Activated naive CD8-positive, alpha-beta T cell treated with anti-CD3 and anti-CD28 coated beads, Interleukin-2, amount 50 U/mL, for 16 hours (primary cell): ENCODE results near the gene CMTM2.
"Not testable (repeated sequence)": the region's sequence is repeated elsewhere in the genome, so short reads cannot be mapped to it uniquely, and the experiment has no call there.

ENCODE experiments used
- DNase-seq: peaks from one replicate; pipeline ENCODE4 v3.0.0-alpha.2; 2020; ENCODE audit warnings: low read depth, low spot score

The CMTM2 gene

DNA sequence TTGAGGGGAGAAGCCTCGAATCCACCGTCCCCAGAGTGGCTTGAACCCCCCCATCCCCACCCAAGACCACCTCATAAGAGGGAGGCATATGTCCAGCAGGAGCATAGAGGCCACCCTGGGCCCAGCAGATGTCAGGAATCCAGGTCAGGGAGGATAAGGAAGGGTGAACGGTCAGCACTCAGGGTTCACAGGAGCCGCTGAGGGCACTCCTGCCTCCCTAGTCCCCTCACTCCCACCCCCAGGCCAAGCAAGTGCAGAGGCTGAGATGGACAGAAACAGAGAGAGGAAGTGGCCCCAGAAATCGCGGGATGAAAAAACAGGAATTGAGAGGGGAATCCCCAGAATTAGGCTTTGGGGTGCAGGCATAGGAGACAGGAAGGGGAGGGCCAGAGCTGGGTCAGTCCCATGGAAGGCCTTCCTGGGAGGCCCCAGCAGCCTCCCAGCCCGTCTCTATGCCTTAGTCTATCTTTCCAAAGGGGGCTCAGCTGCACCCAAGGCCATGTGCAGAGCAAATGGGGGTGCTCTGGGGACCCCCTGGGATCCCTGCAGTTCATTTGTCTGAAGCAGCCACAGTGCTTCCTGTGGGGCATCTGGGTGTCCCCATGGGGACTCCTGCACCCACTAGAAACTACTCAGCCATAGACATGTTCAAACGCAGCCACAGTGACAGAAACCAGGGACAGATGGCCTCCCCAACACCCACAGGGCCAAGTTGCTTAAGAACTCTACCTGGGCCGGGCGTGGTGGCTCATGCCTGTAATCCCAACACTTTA, 26.9 kb downstream of the CMTM2 start:
- DNase-seq, result no peak

DNA sequence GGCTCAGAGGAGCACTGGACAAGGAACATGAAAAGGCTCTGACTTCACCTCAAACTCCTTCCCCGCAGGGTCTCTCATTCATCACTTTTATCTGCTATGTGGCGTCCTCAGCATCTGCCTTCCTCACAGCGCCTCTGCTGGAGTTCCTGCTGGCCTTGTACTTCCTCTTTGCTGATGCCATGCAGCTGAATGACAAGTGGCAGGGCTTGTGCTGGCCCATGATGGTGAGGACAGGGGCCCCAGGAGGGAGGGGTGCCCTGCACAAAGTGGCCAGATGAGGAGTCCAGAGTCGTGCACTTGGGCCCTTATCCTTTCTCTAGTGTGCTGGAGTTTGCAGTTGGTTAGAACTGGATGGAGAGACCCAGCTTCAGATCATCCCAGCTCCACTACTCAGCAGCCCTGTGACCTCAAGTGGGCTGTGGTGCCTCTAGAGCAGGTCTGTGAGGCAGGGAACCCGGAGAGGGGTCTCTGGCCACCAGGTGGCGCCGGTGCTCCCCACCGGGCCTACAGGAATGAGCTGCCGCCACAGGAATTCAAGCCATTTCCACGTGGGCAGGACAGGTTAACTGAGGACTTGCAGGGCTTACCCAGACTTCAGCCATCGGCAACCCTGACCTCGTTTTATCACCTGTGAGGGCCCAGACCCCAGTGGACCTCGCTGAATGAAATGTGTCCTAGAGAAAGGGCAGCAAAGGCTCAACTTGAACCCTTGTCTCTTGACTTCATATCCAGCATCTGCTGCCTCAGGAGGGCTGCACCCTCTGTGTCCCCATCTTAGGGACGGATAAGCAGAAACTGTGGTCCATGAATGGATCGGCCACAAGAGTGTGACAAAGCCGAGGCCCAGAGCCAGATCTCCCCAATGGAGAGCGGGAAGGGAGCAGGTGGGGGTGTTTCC, 29.2 kb downstream of the CMTM2 start:
- DNase-seq, result peak; percentile 65

DNA sequence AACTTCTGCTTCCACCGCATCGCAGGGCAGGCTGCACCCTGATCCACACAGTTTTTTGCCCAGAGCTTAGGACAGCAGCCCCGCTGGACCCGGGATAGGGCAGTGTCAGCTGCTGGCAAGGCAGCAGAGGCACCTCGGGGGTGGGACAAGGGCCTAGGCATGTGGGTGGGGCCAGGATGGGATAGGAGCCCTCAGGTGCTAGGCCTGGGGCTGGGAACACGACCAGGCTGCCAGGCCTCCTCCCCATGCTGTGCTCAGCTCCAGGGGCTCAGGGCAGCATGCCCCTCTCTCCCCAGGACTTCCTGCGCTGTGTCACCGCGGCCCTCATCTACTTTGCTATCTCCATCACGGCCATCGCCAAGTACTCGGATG, 29.9 kb downstream of the CMTM2 start:
- no peak for DNase-seq

DNA sequence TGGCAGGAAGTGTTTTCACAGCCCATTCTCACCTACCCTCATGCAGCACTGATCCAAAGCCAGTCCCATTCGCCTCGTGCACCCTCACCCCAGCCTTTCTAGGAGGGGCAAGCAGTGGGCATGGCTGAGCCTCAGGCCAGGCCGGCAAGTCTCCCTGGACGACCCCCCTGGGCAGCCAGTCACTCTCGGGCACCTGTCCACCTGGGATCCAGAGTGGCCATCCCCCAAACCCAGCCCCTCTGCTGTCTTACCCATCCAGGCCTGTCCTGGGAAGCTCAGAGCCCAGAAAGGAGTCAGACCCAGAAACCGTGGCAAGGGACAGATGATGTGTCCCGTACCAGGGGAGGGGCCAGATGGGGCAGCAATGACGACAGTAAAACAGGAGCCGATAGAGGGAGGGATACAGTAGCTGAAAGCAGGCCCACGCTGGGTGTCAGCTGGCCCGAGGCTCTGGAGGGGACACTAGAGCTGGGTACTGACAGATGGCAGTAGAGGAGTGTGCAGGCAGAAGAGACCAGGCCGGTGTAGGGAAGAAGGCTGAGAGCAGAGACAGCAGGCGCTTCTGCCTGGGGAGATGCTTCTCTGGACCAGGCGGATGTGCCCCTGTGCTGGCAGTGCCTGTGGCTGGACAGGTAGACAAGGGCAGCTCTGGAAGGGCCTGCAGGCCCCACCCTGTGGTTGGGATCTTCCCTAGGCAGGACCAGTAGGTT, 31.0 kb downstream of the CMTM2 start:
- DNase-seq, result no peak

DNA sequence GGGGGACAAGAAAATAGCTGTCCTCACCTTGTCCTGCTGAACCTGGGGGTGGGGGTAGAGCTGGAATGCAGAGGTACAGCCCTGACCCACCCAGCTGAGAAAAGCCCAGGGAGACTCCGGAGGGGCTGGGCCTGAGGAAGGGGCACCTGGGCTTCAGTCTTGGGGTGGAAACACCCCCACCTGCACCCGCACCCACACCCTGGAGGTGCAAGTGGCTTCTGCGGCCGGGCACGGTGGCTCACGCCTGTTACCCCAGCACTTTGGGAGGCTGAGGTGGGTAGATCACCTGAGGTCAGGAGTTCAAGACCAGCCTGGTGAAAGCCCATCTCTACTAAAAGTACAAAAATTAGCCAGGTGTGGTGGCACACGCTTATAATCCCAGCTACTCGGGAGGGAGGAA, 32.6 kb downstream of the CMTM2 start:
- not testable (repeated sequence) for DNase-seq

DNA sequence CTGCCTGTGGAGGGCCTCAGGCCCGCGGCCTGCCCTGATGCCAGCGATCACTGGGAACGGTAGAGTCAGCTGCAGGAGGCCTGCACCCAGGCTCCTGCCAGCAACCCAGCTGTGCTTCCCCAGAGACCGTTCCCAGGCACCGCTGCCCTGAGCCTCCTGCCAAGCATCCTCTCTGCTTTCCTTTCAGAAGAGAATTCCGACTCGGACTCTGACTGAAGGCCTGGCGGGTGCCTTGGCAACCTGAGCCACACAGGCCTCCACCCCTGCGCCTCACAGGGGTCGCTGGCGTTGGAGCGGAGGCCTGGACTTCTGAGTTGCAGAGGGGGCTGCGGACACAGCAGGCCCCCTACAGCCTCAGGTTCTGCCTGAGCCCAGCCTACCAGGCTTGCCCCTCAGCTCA, 33.2 kb downstream of the CMTM2 start:
- no peak for DNase-seq

DNA sequence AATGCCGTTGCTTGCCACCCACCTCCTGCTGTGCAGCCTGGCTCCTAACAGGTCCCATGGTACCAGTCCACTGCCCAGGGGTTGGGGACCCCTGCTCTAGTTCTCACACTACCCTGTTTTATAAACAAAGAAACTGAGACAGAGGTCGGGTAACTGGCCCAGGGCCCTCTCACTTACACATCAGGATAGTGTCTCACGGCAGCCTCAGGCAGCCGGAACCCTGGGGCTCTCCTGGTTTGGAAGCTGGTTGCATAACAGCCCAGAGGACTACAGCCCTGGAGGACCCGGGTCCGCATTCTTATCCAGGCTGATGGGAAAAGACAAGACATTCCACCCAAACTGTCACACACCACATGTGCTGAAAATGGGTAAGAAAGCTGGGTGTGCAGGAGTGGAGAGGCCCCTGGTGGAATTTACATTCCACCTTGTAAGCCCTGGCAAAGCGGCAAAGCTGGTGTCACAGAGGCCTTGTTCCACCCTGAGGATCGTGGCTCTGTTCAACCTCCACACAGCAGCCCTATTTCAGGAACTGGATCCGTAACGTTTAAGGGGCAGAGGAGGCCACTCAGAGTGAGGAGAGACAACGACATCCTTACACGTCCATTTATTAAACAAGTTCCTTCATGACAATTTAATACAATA, 35.0 kb downstream of the CMTM2 start:
- DNase-seq, result no peak

DNA sequence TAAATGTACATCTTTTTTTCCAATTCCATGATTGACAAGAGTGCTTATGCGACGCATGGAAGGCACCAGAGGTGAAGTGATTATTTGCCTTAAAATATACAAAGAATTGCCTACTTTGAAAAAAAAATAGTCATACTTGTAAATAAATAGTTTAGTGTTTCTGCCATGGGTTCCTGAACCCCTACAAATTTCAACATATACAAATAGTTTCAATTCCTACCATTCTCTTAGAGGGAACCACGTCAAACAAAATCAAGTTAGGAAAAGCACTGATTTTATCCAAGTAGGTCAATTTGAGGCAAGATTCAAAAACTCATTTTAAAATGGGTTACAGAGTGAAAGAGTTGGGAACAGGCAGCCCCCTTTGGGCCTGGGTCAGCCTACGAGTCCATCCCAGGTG, 36.9 kb downstream of the CMTM2 start:
- DNase-seq, result no peak

DNA sequence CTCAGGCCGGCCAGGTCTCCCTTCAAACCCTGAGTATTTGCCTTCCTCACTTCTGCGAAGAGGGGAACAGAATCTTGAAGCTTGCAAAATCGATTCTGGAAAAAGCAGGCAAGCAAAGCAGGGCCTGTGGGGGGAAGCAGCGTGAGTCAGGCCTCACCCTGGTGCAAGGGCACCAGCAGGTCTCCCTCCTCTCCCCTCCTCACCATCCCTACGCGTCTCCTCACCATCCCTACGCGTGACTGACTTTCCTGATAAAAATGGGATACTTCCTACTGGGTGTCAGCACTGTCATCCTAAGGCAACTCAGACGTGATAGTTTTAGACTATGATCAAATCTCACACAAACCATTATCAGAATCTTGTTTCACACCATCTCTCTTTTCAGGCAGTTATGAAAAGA, 37.3 kb downstream of the CMTM2 start:
- no peak for DNase-seq

DNA sequence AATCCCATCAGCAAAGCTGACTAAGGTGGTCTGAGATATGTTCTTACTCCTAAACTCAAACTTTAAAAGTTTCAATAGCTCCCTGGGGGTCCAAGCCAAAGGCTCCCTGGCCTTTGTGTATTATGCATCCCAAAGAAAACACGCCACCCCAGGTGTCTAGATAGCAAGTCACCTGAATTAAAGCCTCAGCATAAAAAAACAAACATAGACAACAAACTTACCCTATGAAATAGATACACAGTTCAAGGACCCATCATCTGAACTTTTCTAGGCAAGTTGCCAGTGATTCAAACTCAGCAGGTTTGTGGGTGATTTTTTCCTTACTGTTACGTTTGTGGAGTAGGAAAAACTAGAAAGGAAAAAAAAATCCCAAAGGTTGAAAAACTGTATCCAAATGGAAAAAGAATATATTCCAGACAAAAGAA, 37.8 kb downstream of the CMTM2 start:
- DNase-seq, result no peak

DNA sequence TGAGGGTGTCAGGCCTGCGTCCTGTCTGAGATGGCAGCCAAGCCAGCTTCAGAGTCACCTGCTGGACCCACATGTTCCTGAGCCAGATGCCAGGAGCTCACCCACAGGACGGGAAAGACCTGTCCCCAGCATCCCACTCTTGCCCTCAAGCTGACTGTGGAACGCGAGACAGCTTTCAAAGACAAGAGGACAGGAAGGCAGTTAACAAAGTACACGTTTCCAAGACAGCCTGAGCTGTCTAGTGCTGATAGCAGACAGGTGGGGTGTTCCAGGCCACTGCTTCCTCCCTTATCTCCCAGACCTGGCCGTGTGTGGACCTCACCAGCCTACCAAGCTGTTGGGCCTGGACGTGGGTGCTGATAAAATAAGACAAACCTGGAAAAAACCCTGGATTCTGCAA, 38.5 kb downstream of the CMTM2 start:
- DNase-seq, result no peak

DNA sequence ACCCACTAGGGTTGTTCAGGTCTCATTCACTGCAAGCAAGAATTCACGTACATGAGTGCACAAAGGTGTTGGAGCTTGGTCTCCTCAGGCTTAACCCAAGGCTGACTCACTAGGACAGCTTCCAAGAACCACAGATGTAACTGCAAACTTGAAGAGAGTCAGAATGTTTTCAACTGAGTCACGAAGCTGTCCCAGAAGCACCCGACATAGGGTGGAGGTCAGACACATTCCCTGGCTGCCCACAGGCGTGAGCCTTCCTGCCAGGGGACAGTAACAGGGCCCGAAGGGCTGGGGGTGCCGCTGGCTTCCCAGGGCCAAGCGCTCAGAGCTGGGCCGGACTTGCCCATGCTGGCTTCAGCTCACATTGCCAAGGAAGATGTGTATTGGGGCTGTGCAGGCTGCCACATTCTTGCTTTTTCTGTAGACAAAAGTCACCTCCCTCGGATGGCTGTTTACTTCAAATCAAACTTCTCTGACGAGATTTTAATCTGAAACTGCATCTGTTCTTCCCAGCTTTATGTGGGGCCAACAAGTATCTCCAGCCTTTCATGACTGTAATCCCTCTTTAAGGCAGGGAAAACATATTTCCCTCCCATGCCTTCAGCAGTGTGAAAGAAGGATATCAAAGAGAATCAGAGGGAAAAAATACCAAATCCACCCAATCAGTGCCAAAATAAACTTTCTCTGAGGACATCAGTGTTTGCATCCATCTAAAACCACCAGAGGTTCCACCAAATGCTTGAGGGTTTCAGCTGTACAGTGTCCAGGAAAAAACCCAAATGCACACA, 39.5 kb downstream of the CMTM2 start:
- no peak for DNase-seq

DNA sequence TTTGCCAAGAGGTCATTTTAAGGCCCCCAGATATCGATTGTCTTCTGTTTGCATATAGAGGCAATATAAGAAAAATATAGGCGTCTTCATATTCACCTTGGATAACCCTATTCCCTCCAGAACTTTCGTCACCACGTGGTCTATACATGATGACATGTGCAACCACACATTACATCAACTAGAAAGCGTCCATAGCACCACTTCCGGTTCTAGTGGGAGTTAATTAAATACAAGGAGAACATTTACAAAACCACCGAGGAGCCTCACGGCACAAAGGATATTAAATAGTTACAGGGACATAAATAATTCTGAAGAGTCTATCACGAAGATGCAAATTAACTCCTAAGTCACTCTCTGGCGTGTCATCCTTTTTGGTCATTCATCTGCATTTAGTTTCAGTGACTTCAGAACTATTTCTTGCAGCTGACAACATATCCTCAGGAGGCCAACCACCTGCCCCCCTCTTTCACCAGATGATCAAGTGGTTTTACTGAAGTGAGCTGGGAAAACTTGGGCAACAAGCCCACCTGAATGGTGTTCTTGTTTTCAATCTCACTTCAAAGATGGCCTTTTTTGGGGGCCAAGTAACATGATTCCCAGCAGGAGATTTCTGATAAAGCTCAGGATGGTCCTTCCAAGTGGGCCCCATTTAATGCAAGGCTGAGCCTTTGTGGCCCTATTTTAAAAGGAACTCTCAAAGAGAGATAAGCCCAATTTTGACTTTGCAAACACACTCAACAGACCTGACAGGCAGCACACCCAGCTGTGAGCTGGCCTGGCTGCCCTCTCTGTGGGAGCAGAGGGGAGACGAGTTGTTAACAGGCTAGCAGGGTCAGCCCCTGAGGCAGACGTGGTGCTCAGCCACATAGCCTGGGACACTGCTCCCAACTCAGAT, 40.5 kb downstream of the CMTM2 start:
- DNase-seq, result no peak

DNA sequence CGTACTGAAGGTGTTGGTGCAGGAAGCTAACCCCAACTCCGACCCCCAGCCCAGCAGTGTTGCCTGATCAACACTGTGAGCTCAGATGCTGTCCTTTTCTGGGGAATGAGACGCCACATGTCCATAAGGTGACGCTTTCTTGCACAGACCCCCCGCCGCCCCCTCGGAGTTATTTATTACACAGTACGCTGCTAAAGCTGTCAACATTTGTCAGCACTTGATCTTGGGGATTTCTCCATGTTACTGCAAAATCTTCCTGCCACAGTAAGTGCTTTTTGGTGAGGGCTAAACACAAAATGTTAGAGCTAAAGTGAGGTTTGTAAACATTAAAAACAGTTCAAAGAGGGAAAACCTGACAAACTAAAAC, 41.1 kb downstream of the CMTM2 start:
- DNase-seq, result no peak

DNA sequence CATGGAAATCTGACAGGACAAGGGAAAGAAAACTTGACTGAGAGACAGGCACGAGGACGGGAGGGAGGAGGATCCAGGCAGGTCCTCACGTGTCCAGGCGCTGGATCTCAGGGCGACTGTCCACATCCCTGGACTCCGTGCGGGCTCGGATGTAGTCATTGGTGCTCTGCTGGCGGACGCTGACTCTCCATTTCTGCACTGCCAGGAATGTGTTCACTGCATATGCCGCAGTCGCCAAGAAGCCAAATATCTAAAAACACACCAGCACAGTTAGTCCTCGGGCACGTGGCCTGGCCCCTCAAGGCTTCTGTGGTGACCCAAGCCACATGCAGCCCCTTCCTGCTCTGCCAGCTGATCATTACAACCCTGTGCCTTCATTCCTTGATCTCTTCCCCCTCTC, 42.7 kb downstream of the CMTM2 start:
- no peak for DNase-seq

DNA sequence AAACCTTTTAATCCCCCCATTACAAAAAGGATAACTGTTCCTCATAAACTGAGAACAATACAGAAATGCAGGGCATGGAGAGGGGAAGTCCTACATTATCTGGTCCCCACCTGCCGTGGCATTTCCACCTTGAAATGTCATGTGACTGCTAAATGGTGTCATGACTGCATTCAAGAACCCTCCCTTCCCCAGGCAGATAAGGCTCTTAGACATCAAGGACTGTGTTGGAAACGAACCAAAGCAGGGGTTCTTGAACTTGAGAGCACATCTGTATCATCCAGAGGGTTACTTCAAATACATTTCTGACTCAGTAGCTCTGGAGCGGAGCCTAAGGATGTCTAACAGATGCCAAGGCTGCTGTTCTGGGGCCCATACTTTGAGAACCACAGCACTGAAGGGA, 43.6 kb downstream of the CMTM2 start:
- DNase-seq, result no peak

DNA sequence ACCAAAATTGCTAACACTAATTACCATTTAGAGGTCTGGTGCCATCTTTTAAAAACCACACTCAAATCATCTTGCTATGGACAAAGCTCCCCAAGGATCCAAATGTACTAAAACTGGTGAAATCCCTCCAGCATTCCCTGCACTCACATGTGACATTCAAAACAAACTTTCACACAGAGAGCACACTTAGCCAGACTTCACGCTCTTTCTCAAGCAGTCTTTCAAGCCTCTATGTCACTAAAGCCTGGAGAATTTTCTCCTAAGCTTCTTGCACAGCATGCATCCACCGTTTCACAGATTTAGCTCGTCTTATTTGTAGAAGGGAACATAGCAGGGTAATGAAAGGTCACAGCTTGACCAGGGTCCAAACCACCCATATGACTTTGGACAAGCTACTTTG, 44.5 kb downstream of the CMTM2 start:
- no peak for DNase-seq

DNA sequence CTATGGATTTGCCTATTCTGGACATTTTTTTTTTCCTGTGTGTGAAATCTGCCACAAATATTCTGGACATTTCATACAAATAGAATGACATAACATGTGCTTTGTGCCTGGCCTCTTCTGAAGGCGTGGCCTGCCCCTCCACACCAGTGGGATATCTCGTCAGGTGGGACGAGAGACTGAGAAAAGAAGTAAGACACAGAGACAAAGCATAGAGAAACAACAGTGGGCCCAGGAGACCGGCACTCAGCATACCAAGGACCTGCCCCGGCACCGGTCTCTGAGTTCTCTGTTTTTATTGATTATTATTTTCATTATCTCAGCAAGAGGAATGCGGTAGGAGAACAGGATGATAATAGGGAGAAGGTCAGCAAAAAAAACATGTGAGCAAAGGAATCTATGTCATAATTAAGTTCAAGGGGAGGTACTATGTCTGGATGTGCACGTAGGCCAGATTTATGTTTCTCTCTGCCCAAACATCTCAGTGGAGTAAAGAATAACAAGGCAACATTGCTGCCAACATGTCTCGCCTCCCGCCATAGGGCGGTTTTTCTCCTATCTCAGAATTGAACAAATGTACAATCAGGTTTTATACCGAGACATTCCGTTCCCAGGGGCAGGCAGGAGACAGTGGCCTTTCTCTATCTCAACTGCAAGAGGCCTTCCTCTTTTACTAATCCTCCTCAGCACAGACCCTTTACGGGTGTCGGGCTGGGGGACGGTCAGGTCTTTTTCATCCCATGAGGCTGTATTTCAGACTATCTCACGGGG, 48.5 kb downstream of the CMTM2 start:
- not testable (repeated sequence) for DNase-seq

DNA sequence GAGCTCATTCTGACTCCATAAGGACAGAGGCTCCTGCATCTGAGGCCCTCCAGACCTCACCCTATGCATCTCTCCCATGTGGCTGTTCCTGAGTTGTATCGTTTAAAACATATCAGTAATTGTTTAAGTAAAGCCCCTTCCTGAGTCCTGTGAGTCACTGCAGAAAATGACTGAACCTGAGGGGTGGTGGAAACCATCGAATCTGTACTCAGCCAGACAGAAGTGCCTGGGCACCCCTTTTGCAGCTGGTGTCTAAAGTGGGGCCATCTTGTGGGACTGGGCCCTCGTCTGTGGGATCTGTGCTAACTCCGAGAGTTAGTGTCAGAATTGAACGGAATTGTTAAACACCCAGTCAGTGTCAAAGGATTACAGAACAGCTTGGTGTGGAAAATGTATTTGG, 50.6 kb downstream of the CMTM2 start:
- no peak for DNase-seq
